MCF 10A (cell line): ENCODE measurements around the gene WASHC4. TPM values are rescaled to one million over a fixed set of nuclear protein-coding genes. Genes with fewer than 3 reads are reported as not detected.
A peak's percentile ranks its signal among the peaks of the same experiment; 100 is the strongest.

ENCODE experiments used
- BruUV-seq: library from RNA; stranded (reverse); fragments of 400-500 nt; replicated peaks from 2 replicates; lab custom pipeline; 2021; lab: Mats Ljungman, UMichigan
- CTCF ChIA-PET: fragments of 300-600 bp; sonication (Branson Sonifier 250); formaldehyde crosslinking; extraction: SDS; loops from one replicate; lab custom pipeline; 2021; ENCODE audit warnings: antibody characterized with exemption, inconsistent platforms; lab: Yijun Ruan, JAX
- POLR2A ChIA-PET: fragments of 300-600, 350-650 bp; sonication (Branson Sonifier 250); formaldehyde crosslinking; extraction: SDS; loops from one replicate; lab custom pipeline; 2020; ENCODE audit warnings: antibody characterized with exemption, inconsistent platforms; lab: Yijun Ruan, JAX
- DNase-seq: peaks from one replicate; pipeline ENCODE4 v3.0.0-alpha.2; 2018; ENCODE audit not compliant: unreplicated experiment
- H3K27ac Mint-ChIP-seq: one replicate; pipeline ENCODE4 v1.8.0; 2022; ENCODE audit warnings: mild to moderate bottlenecking, low read depth, mixed read lengths; ENCODE audit not compliant: unreplicated experiment
- H3K27me3 Mint-ChIP-seq: one replicate; pipeline ENCODE4 v1.8.0; 2022; ENCODE audit warnings: mixed read lengths; ENCODE audit not compliant: insufficient read depth, unreplicated experiment
- H3K36me3 Mint-ChIP-seq: one replicate; pipeline ENCODE4 v1.8.0; 2022; ENCODE audit warnings: mild to moderate bottlenecking, moderate library complexity, mixed read lengths; ENCODE audit not compliant: insufficient read depth, unreplicated experiment
- H3K4me1 Mint-ChIP-seq: one replicate; pipeline ENCODE4 v1.8.0; 2022; ENCODE audit warnings: mixed read lengths; ENCODE audit not compliant: insufficient read depth, unreplicated experiment
- H3K4me3 Mint-ChIP-seq: one replicate; pipeline ENCODE4 v1.8.0; 2022; ENCODE audit warnings: mild to moderate bottlenecking, moderate library complexity, mixed read lengths; ENCODE audit not compliant: unreplicated experiment
- H3K9me3 Mint-ChIP-seq: one replicate; pipeline ENCODE4 v1.8.0; 2022; ENCODE audit warnings: mixed read lengths; ENCODE audit not compliant: unreplicated experiment
- CTCF ChIP-seq: fragments of 200-600 bp; IDR thresholded peaks from one replicate; pipeline ENCODE4 v1.8.0; 2022; ENCODE audit warnings: antibody characterized with exemption, mild to moderate bottlenecking; ENCODE audit not compliant: unreplicated experiment
- intact Hi-C: fragments of 100-400 bp; cut with micrococcal nuclease; formaldehyde crosslinking; loops from 2 replicates; pipeline ENCODE4 v1.14.1; 2022
- total RNA-seq: library from RNA; stranded (reverse); gene quantifications from 2 replicates; pipeline ENCODE4 v1.2.3, GENCODE V29; 2022

WASHC4 gene
- total RNA-seq, 1 experiment from 2014 or later = 44.5 TPM

DNA sequence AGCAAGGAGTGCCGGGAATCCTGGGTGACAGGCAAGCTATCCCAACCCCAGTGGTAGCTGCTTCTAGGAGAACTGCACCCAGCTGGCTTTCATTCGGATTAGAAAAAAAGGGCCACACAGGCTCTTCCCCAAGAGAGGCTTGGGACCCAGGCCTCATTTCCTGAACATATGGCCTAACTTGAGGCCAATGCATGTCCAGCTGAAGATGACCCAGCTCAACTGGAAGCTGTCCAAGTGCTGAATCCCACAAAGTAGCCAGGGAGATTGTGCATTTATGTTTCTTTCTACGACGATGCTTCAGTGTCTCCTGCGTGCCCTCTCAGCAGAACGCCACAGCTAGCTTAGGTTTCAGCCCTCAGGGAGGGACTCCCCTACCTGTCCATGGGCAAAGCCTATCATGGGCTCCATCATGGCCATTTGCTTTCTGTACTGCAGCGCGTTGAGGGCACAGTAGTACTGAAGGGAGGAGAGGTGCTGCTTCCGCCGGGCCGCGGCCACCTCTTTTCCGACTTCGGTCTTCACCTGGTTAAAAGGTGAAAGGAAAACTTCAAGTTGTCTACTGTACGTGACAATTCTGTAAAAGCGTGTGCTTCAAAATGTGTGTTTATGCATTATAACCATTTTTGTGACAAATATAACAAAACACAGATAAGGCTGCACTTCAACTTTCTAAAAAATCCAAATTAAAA is 99.3 kb downstream of the WASHC4 start:
- POLR2A ChIA-PET = interaction anchor here (1.1 kb wide), 1 partner anchor 171 kb away, joined by 4 read pairs; no protein-coding TSS in a partner anchor
- peaks cover 65% of the 10 kb centered on the region for H3K36me3 Mint-ChIP-seq

GRCh38 chr12:105209091-105209490 is 101.6 kb downstream of the WASHC4 start:
- no peak overlapping the region for H3K4me3 Mint-ChIP-seq
- DNase-seq = no peak
- ChIA-PET CTCF (no interaction called here), POLR2A (no interaction called here)
- H3K27me3 Mint-ChIP-seq = no peaks in the 10 kb centered on the region
- H3K4me1 Mint-ChIP-seq = peaks cover 1% of the 10 kb centered on the region
- H3K36me3 Mint-ChIP-seq = peaks cover 63% of the 10 kb centered on the region
- intact Hi-C loops = loop anchor here (10.0 kb wide), 1 partner anchor 176 kb away; no protein-coding TSS in a partner anchor
- no peak for TF ChIP-seq CTCF
- no TSS peak for BruUV-seq
- H3K27ac Mint-ChIP-seq = no peak overlapping the region
- H3K9me3 Mint-ChIP-seq = no peaks in the 10 kb centered on the region

More for the DNA sequence above, 99.3 kb downstream of the WASHC4 start:
- BruUV-seq = no TSS peak
- no peak overlapping the region for H3K4me3 Mint-ChIP-seq
- H3K9me3 Mint-ChIP-seq = no peaks in the 10 kb centered on the region
- intact Hi-C loops = loop anchor here (10.0 kb wide), 1 partner anchor 178 kb away; no protein-coding TSS in a partner anchor
- TF ChIP-seq CTCF = no peak
- no peak overlapping the region for H3K27ac Mint-ChIP-seq
- H3K4me1 Mint-ChIP-seq = no peaks in the 10 kb centered on the region
- no peak for DNase-seq
- CTCF ChIA-PET = no interaction called here
- H3K27me3 Mint-ChIP-seq = no peaks in the 10 kb centered on the region

GRCh38 chr12:105212438-105212837 is 104.9 kb downstream of the WASHC4 start:
- BruUV-seq = no TSS peak
- no peak overlapping the region for H3K4me3 Mint-ChIP-seq
- intact Hi-C loops = no loop called here
- CTCF ChIA-PET = interaction anchor here (0.6 to 1.7 kb wide), 3 partner anchors 12 to 913 kb away, joined by 3 to 5 read pairs (median 4); no protein-coding TSS in a partner anchor
- peaks cover 66% of the 10 kb centered on the region for H3K36me3 Mint-ChIP-seq
- no peaks in the 10 kb centered on the region for H3K9me3 Mint-ChIP-seq
- peak overlapping the region; percentile 53 for H3K27ac Mint-ChIP-seq
- DNase-seq = peak; percentile 52
- no peak for TF ChIP-seq CTCF
- POLR2A ChIA-PET = no interaction called here
- H3K27me3 Mint-ChIP-seq = no peaks in the 10 kb centered on the region
- H3K4me1 Mint-ChIP-seq = peaks cover 6% of the 10 kb centered on the region

DNA sequence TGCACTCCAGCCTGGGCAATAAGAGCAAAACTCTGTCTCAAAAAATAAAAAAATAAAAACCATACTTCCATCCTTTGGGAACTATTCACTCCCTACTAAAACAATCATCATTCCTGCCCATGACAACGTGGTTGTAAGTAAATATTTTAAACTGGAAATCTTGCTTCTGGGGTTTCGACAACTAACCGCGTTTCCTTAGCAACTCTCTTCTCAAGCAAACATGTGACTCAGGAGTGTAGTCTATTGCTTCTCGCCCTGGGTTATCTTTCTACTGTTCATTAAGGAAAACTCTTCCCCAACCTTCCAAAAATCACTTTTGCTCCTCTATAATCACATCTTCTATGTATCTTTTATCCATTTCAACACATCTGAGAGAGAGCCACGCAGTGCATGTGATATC is 106.6 kb downstream of the WASHC4 start:
- H3K4me1 Mint-ChIP-seq = peaks cover 6% of the 10 kb centered on the region
- intact Hi-C loops = no loop called here
- BruUV-seq = no TSS peak
- CTCF ChIA-PET = interaction anchor here (0.9 to 1.1 kb wide), 2 partner anchors 9 to 64 kb away, joined by 3 read pairs; no protein-coding TSS in a partner anchor
- no peaks in the 10 kb centered on the region for H3K9me3 Mint-ChIP-seq
- peak overlapping the region; percentile 64 for H3K27ac Mint-ChIP-seq
- peaks cover 65% of the 10 kb centered on the region for H3K36me3 Mint-ChIP-seq
- H3K27me3 Mint-ChIP-seq = no peaks in the 10 kb centered on the region
- TF ChIP-seq CTCF = no peak
- H3K4me3 Mint-ChIP-seq = no peak overlapping the region
- POLR2A ChIA-PET = interaction anchor here (0.6 to 1.2 kb wide), 5 partner anchors 9 to 40 kb away, joined by 3 to 6 read pairs (median 3); partner anchors contain the start of gene APPL2
- peak; percentile 59 for DNase-seq
